ENCODE data around the gene CFAP91. TPM values are rescaled to one million over a fixed set of nuclear protein-coding genes. Genes with fewer than 3 reads are reported as not detected.

Gene CFAP91
- total and polyA plus RNA-seq, 9 of the 15 experiments (the other 6 are each of a cell fraction or from before 2014, with no cell fraction given): not detected

DNA sequence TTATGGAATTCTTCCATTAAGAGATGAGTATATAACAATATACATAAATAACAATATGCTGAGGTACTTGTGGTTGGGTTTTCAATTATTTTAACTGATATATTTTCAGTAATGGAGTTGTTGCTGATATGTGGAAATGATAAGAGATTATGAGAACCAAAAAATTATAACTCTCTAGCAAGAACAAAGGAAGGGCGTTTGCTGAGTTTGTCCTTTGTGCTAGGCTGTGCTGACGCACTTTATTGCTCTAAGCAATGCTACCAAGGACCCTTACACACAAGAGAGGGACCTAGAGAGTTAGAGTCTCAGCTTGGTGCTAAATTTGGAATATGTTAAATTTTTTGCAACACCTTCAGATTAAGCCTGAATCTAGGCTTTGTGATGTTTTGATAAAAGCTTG, 24.1 kb downstream of the CFAP91 start:
- Histone ChIP-seq H3K27me3 (ENCODE audit: control insufficient read depth in 2 of 2, insufficient read depth in 2 of 2, low read length in 2 of 2) (no peaks in the 10 kb centered on the region), H2AFZ (ENCODE audit: low read depth, low read length) (no peak overlapping the region), H3K9me1 (ENCODE audit: control insufficient read depth, insufficient read depth, low read length) (no peaks in the 10 kb centered on the region), H3K9ac (ENCODE audit: insufficient read depth in 1 of 2, low read depth in 2 of 2, low read length in 2 of 2) (no peak overlapping the region), H3K27ac (ENCODE audit: extremely low read depth, low read depth, low read length) (no peak overlapping the region), H4K20me1 (replicated peaks; ENCODE audit: control insufficient read depth, insufficient read depth, low read length) (no peaks in the 10 kb centered on the region), H3K4me1 (replicated peaks in 1 of 2; ENCODE audit: control insufficient read depth in 2 of 2, insufficient read depth in 2 of 2, low read length in 2 of 2) (no peaks in the 10 kb centered on the region), H3K4me3 (no peak overlapping the region), H3K4me2 (ENCODE audit: insufficient read depth, low read length) (no peak overlapping the region), H3K9me3 (replicated peaks; ENCODE audit: control insufficient read depth, insufficient read depth, low read depth, low read length) (no peaks in the 10 kb centered on the region), H3K36me3 (ENCODE audit: control insufficient read depth, insufficient read depth, low read length) (no peaks in the 10 kb centered on the region), H3K79me2 (ENCODE audit: control insufficient read depth, insufficient read depth, low read length) (no peaks in the 10 kb centered on the region)
- WGBS (ENCODE audit: insufficient coverage, low coverage, missing lambda C conversion rate): 10% methylated on average over 2 of the region's 2 CpGs
- in situ Hi-C loops (cut with MboI): no loop called here
- TF ChIP-seq CBX2 (IDR thresholded peaks at IDR 0.05; ENCODE audit: insufficient read depth, low read length, poor library complexity, severe bottlenecking) (no peak), ELF1 (tag; IDR thresholded peaks at IDR 0.05) (no peak), ZNF589 (CRISPR knock-in tag; IDR thresholded peaks at IDR 0.05; ENCODE audit: low read depth) (no peak), YBX1 (IDR thresholded peaks at IDR 0.05) (no peak), ZNF239 (CRISPR knock-in tag; IDR thresholded peaks at IDR 0.05) (no peak), ZNF274 (IDR thresholded peaks at IDR 0.05; ENCODE audit: borderline replicate concordance, low read depth, low read length) (no peak), SPI1 (IDR thresholded peaks at IDR 0.05; ENCODE audit: borderline replicate concordance, low read depth, low read length) (no peak), RBM15 (IDR thresholded peaks at IDR 0.05; ENCODE audit: insufficient read depth, low read length) (no peak)
- TF ChIP-seq, protein P1, sequence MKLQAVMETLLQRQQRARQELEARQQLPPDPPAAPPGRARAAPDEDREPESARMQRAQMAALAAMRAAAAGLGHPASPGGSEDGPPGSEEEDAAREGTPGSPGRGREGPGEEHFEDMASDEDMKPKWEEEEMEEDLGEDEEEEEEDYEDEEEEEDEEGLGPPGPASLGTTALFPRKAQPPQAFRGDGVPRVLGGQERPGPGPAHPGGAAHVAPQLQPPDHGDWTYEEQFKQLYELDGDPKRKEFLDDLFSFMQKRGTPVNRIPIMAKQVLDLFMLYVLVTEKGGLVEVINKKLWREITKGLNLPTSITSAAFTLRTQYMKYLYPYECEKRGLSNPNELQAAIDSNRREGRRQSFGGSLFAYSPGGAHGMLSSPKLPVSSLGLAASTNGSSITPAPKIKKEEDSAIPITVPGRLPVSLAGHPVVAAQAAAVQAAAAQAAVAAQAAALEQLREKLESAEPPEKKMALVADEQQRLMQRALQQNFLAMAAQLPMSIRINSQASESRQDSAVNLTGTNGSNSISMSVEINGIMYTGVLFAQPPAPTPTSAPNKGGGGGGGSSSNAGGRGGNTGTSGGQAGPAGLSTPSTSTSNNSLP (IDR thresholded peaks at IDR 0.05; ENCODE audit: borderline replicate concordance, low read depth, low read length): no peak
- FAIRE-seq (no peak), ATAC-seq (no peak), DNase-seq (ENCODE audit: extremely low read depth in 1 of 4, low spot score in 3 of 4) (no peak)
- intact Hi-C loops (cut with micrococcal nuclease): no loop called here
- POLR2A ChIA-PET: no interaction called here
- CTCF ChIA-PET (ENCODE audit: low intra/inter-chr PET ratio): no interaction called here
- no TSS peak for BruUV-seq (replicated peaks)
